NCI-H1436 (cell line): ENCODE results near the gene RAB3GAP2.
"Not testable (repeated sequence)": the region's sequence is repeated elsewhere in the genome, so short reads cannot be mapped to it uniquely, and the experiment has no call there.

Experiments
- DNase-seq: peaks from one replicate; lab custom pipeline; 2025; lab: John Stamatoyannopoulos, UW

RAB3GAP2 gene

DNA sequence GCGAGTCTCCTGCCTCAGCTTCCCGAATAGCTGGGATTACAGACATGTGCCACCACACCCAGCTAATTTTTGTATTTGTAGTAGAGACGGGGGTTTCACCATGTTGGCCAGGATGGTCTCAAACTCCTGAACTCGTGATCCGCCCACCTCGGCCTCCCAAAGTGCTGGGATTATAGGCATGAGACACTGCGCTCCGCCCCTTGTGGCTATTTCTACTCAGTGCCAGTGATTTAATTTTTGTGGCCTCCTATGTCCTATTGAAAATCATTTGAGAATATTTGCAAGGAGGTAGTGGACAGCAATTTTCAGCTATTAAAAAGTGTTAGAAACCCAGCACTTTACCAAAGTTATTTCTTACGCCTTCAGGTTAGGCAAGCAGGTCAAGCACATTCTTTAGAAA, 36.0 kb downstream of the RAB3GAP2 start:
- not testable (repeated sequence) for DNase-seq

- peak; percentile 46 for DNase-seq
Measured at GRCh38 chr1:220235462-220235861, 36.8 kb downstream of the RAB3GAP2 start.

- DNase-seq: no peak
Measured at GRCh38 chr1:220233927-220234326, 38.3 kb downstream of the RAB3GAP2 start.

- DNase-seq: no peak
Measured at GRCh38 chr1:220229771-220230170, 42.5 kb downstream of the RAB3GAP2 start.

- no peak for DNase-seq
Measured at GRCh38 chr1:220227393-220227792, 44.9 kb downstream of the RAB3GAP2 start.

- no peak for DNase-seq
Measured at GRCh38 chr1:220226752-220227151, 45.5 kb downstream of the RAB3GAP2 start.

- no peak for DNase-seq
Measured at GRCh38 chr1:220225957-220226356, 46.3 kb downstream of the RAB3GAP2 start.

- DNase-seq: no peak
Measured at GRCh38 chr1:220224611-220225124, 47.6 kb downstream of the RAB3GAP2 start.

GRCh38 chr1:220224033-220224432, 48.2 kb downstream of the RAB3GAP2 start:
- DNase-seq: no peak

- no peak for DNase-seq
Measured at GRCh38 chr1:220222939-220223338, 49.3 kb downstream of the RAB3GAP2 start.

GRCh38 chr1:220221670-220222069, 50.6 kb downstream of the RAB3GAP2 start:
- peak; percentile 87 for DNase-seq

- DNase-seq: peak; percentile 76
Measured at GRCh38 chr1:220221269-220221668, 51.0 kb downstream of the RAB3GAP2 start.

DNA sequence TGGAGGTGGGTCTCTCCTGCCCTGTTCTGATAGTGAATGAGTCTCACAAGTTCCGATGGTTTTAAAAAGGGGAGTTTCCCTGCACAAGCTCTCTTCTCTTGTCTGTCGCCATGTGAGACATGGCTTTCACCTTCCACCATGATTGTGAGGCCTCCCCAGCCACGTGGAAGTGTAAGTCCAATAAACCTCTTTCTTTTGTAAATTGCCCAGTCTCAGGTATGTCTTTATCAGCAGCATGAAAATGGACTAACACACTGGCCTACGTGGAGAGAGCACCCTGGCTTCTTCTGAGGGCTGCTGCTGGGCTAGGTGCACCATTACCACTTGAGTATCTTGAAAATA, 51.6 kb downstream of the RAB3GAP2 start:
- DNase-seq: peak; percentile 62

DNA sequence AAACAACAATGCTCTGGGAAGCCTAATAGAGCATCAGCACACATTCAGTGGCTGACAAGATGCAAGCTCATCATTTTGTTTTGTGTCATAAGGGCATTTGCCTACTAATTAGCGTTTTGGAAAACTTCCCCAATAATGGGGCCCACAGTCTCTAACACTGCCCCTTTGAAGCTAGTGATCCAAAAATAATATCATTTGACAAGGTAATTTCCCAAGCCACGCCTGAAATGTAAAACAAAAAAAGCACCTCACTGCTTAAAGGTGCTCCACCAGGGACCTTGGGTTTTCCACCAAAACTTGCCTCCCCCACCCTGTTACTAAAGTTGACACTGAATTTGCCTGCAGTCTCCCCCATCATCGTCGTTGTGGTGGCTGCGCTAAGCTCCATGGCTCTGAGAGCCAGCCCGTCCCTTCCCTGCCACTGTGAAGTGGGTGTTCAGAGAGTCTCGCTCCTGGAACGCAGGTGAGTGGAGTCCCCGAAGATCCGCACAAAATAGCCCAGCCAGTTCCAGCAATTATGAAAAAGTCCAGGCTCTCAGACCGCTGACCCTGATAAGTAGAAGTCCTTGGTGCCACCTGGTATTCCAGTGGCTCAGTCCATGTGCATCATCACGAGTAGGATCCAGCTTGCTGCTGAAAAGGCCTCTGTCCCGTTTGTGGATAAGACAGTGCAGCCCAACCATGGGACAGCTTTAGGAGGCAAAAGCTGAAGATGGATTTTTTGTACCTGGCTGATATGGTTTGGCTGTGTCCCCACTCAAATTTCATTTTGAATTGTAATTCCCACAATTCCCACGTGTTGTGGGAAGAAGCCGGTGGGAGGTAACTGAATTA, 52.2 kb downstream of the RAB3GAP2 start:
- DNase-seq: no peak

- DNase-seq: no peak
Measured at GRCh38 chr1:220219136-220219442, 53.2 kb downstream of the RAB3GAP2 start.

- DNase-seq: peak; percentile 79
Measured at GRCh38 chr1:220218397-220219135, 53.7 kb downstream of the RAB3GAP2 start.

GRCh38 chr1:220217383-220217988, 54.8 kb downstream of the RAB3GAP2 start:
- DNase-seq: no peak

- no peak for DNase-seq
Measured at GRCh38 chr1:220213382-220213983, 58.8 kb downstream of the RAB3GAP2 start.

GRCh38 chr1:220207411-220207810, 64.8 kb downstream of the RAB3GAP2 start:
- DNase-seq: no peak

GRCh38 chr1:220204758-220205157, 67.5 kb downstream of the RAB3GAP2 start:
- not testable (repeated sequence) for DNase-seq

GRCh38 chr1:220203816-220204215, 68.4 kb downstream of the RAB3GAP2 start:
- DNase-seq: no peak

DNA sequence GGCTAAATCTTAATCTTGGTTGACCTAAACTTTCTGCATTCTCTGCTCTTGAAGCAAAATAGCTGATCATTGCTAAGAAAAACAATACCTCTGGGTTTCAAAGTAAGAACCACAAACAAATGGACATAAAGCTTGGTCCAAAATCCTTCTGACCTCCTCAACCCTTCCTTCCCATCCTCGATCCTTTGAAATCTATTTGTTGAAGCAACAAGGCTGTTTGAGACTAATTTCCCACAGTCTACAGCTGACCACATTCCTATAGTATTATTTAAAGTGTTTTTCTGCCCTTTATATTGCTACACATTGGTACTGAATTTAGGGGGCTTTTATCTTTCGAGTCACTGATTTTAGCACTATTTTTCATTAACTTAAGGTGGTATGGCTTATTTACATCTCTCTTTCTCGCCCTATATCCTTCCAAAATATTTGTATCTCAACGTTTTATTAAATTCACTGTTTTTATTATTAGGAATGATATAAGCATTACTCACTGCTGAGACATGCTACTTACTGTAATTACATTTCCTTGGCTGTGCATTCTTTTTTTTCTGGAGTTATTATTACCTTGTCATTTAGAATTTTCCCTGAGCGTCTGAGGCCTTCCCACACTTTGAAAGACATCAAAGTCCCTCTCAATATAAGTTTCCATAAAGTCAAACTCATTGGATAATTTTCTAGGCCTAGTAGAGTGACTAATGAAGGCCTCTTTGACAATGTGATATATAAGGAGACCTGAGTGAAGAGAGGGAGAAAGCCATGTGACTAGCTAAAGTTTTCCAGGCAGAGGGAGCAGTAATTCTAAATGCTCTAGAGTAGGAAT, 73.9 kb downstream of the RAB3GAP2 start:
- no peak for DNase-seq
